Activated T-helper 2 cell treated with anti-CD3 and anti-CD28 coated beads, Interferon-gamma antibody, Interleukin-2, Interleukin-4, amounts not matched to agents 10 μg/mL and 5 μg/mL and 100 μg/mL, durations not matched to agents 14 hours and 24 hours and 36 hours (primary cell): ENCODE measurements around the gene SURF4. TPM values are rescaled to one million over a fixed set of nuclear protein-coding genes. Genes with fewer than 3 reads are reported as not detected.

Experiments used
- DNase-seq: peaks from one replicate; pipeline ENCODE4 v3.0.0; 2021; ENCODE audit warnings: low spot score
- H3K27ac Mint-ChIP-seq: one replicate; pipeline ENCODE4 v1.8.0; 2021; ENCODE audit warnings: mixed read lengths
- H3K27me3 Mint-ChIP-seq: one replicate; pipeline ENCODE4 v1.8.0; 2021; ENCODE audit warnings: low read depth, mixed read lengths
- H3K36me3 Mint-ChIP-seq: one replicate; pipeline ENCODE4 v1.8.0; 2021; ENCODE audit warnings: low read depth, mixed read lengths
- H3K4me1 Mint-ChIP-seq: one replicate; pipeline ENCODE4 v1.8.0; 2021; ENCODE audit warnings: low read depth, mixed read lengths
- H3K4me3 Mint-ChIP-seq: one replicate; pipeline ENCODE4 v1.8.0; 2021; ENCODE audit warnings: low read depth, mild to moderate bottlenecking, moderate library complexity, mixed read lengths
- H3K9me3 Mint-ChIP-seq: one replicate; pipeline ENCODE4 v1.8.0; 2021; ENCODE audit warnings: mixed read lengths
- intact Hi-C: fragments of 100-400 bp; cut with micrococcal nuclease; formaldehyde crosslinking; loops from one replicate; pipeline ENCODE4 v1.15.1; 2023
- total RNA-seq: library from RNA; stranded (reverse); gene quantifications from 2 replicates; pipeline ENCODE4 v1.2.3, GENCODE V29; 2022

SURF4 gene
- 388 and 393 TPM in 2 replicates for total RNA-seq

DNA sequence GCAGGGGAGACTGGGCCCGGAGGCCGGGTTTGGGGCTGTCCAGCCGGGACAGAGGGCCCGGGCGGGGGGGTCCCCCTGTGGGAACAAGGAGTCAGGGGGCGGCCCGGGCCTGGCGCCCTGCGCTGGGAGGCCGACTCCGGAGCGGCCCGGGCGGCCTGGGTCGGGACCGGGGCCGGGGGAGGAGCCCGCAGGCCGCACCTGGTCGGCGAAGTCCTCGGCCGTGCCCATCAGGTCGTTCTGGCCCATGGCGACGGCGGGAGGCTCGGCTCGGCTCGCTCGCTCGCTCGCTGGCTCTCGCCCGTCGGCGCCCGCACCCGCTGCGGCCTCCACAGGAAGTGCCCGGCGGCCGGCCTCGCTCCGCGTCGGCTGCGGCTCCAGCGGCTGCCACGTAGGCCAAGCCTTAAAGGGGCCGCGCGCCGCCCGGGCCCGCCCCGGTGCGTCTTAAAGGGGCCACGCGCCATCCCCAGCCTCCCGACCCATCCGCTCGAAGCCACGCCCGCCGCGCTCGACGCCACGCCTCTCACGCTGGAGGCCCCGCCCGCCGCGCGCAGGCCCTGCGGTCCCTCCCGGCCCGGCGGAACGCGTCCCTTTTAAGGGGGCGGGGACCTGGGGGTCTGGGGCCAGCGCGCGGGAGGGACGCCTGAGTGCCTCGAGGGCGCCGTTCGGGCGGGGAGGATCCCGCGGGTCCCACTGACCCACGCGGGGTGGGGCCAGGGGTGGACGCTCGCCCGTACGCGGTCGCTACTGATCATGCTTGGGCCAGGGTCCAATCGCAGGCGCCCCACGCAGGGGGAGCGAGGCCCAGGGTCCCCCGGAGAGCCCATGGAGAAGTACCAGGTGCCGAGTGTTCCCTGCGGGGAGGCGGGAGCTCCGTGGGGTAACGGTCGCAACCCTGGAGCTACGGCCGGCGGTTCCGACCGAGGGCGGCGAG lies at the start of gene SURF4, which contains the start of gene STKLD1:
Gene SURF4, minus strand, starts transcription at position 337 of the 931 bp plus-strand sequence. Its CDS starts 91 bp downstream, at position 246.
Gene STKLD1, plus strand, starts transcription at position 643 of the 931 bp plus-strand sequence. Its CDS starts 108 bp downstream, at position 751.
- peak within 1 kb of the TSS; percentile 87 for H3K4me3 Mint-ChIP-seq
- peak; percentile 96 for DNase-seq
- no peaks in the 10 kb centered on the region for H3K9me3 Mint-ChIP-seq
- intact Hi-C loops: loop anchor here (1.0 to 10.0 kb wide), 4 partner anchors 28 to 341 kb away; partner anchors contain the start of genes GTF3C5, MED22, REXO4 and RPL7A
- peaks cover 25% of the 10 kb centered on the region for H3K4me1 Mint-ChIP-seq
- H3K27ac Mint-ChIP-seq: peak within 1 kb of the TSS; percentile 96
- peaks cover 2% of the 10 kb centered on the region for H3K27me3 Mint-ChIP-seq
- H3K36me3 Mint-ChIP-seq: peaks cover 39% of the 10 kb centered on the region

DNA sequence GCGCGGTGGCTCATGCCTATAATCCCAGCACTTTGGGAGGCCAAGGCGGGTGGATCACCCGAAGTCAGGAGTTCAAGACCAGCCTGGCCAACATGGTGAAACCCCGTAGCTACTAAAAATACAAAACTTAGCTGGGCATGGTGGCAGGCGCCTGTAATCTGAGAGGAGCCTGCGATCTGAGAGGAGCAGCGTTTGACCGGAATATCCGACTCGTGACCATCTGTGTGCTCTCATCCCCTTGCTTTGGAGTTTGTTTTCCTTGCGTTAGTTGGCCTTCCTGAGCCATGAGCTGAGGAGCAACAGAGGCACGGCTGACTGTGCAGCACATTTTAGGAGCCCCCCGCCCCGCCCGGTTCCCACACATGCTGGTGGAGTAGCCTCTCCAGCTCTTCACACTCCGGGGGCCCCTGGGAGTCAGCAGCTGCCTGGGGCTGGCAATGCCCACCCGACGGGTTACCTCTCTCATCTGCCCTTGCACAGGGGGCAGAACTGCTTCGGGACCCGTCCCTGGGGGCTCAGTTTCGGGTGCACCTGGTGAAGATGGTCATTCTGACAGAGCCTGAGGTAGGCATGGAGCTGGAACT lies 49.3 kb upstream of the SURF4 start:
- Mint-ChIP-seq H3K27me3 (peaks cover 21% of the 10 kb centered on the region), H3K36me3 (no peaks in the 10 kb centered on the region), H3K4me1 (peaks cover 17% of the 10 kb centered on the region), H3K27ac (no peak overlapping the region), H3K4me3 (no peak overlapping the region), H3K9me3 (no peaks in the 10 kb centered on the region)
- intact Hi-C loops: no loop called here
- DNase-seq: no peak

DNA sequence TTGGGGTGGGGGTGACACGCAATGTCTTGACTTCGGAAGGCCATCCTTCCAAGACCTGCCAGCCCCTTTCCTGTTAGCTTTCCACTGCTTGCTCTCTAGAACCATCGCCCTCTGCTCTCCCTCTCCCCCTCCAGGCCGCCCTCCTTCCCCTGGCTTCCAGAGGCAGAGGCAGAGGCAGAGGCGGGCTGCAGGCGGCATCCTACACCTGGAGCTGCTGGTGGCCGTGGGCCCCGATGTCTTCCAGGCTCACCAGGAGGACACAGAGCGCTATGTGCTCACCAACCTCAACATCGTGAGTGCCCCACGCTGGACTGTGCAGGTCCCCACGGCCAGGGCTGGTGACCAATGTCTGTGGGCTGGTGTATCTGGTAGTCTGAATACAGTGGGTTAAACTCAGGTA lies 48.3 kb upstream of the SURF4 start:
- H3K27me3 Mint-ChIP-seq: peaks cover 18% of the 10 kb centered on the region
- H3K4me1 Mint-ChIP-seq: peaks cover 19% of the 10 kb centered on the region
- no peaks in the 10 kb centered on the region for H3K9me3 Mint-ChIP-seq
- intact Hi-C loops: no loop called here
- DNase-seq: no peak
- no peak overlapping the region for H3K27ac Mint-ChIP-seq
- no peak overlapping the region for H3K4me3 Mint-ChIP-seq
- H3K36me3 Mint-ChIP-seq: no peaks in the 10 kb centered on the region

DNA sequence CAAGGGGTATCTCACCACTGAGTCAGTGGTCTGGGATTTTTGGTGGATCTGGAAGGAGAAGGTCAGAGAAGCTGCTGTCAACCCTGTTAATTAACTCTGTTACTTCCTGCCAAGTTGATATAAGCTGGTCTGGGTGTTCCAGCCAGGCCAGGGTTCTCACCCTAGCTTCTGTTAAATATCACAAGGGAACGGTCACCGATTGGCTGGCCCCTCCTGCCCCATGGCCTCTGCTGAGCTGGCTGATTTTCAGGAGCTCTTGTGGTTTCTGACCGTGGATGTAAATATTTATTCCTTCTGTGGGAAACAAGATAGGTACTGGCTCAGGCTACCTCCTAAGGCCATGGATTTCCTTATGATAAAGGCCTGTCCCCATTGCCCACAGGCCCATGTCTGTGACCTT lies 47.4 kb upstream of the SURF4 start:
- Mint-ChIP-seq H3K27me3 (peaks cover 17% of the 10 kb centered on the region), H3K4me1 (peaks cover 28% of the 10 kb centered on the region), H3K27ac (no peak overlapping the region), H3K36me3 (no peaks in the 10 kb centered on the region), H3K9me3 (no peaks in the 10 kb centered on the region), H3K4me3 (no peak overlapping the region)
- DNase-seq: no peak
- intact Hi-C loops: no loop called here

DNA sequence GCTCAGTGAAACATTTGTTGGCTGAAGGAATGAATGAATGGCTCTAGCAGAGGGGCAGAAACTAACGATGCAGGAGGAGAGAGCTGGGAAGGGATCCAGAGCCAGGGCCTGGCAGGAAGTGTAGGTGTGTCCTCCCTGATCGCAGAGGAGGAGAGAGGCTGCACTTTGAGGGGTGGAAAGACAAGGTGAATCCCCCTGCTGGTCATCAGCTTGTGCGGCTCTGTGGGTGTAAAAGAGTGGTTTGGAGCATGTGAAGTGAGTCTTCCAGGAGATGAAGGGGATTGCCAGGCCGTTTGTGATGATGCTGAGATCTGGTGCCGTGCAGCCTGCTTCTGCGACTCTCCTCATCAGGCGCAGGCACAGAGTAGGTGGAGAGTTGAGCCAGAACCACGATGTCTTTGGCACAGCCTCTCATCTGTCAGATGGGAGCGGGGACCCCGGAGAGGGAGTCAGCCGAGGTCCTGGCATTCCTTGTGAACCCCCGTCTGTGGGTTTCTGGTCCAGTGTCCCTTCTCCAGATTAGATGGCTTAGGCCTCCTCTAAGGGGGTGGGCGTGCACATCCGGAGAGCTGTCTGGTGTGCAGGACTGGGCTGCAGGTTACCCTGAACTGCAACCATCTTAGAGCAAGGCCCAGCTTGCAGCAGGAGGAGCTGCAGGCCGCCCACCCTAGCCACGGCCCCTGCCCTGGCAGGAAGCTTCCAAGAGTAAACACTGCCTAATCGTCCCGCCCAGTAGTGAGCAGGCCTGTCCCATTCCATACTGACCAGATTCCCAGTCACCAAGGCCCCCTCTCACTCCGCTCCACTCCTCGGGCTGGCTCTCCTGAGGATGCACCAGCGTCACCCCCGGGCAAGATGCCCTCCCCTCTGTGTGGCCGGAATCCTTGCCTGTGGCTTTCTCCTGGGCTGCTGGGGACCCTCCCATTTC lies 46.0 kb upstream of the SURF4 start, which contains the start of gene ADAMTS13:
Gene ADAMTS13, plus strand, starts transcription at position 753 of the 928 bp plus-strand sequence. Its CDS starts 77 bp downstream, at position 830.
- Mint-ChIP-seq H3K27ac (peak within 1 kb of the TSS; percentile 62), H3K4me1 (peaks cover 29% of the 10 kb centered on the region), H3K4me3 (no peak within 1 kb of the TSS), H3K36me3 (peaks cover 4% of the 10 kb centered on the region), H3K9me3 (no peaks in the 10 kb centered on the region), H3K27me3 (peaks cover 4% of the 10 kb centered on the region)
- intact Hi-C loops: no loop called here
- no peak for DNase-seq

DNA sequence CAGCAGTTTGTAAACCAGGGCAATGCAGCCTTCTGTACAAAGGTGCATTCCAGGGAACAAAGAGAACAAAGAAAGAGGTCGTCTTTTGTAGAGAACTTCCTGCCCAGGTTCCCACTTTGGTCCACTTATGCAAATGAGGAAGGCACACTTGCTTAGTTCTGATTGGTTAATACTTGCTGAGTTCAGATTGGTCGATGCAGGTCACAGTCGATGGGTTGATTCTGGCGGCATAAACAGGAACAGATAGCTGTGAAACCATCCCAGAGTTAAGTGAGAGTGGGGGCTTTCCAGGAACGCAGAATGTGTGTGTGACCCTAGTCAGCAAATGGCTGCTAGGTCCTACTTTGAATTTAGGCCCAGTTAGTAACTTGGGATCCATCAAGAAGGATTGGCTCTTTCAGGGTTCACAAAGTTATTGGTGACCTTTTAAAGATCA lies 44.5 kb upstream of the SURF4 start:
- Mint-ChIP-seq H3K4me1 (peaks cover 41% of the 10 kb centered on the region), H3K27ac (peak overlapping the region; percentile 68), H3K27me3 (no peaks in the 10 kb centered on the region), H3K9me3 (no peaks in the 10 kb centered on the region), H3K4me3 (no peak overlapping the region), H3K36me3 (peaks cover 17% of the 10 kb centered on the region)
- DNase-seq: no peak
- intact Hi-C loops: no loop called here

DNA sequence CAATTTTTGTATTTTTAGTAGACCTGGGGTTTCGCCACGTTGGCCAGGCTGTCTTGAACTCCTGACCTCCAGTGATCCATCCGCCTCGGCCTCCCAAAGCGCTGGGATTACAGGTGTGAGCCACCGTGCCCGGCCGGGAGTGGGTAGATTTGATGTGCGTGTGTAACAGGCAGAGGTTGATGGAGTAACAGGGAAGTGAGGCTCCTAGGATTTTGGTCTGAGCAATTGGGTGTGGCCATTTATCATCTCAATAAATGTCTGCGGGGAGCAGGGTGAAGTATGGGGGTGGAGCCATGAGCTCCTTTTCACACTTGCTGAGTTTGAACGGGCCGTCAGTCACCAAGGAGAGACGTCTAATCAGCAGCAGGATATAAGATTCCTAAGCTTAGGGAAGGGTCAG lies 43.1 kb upstream of the SURF4 start:
- no peak for DNase-seq
- Mint-ChIP-seq H3K27me3 (no peaks in the 10 kb centered on the region), H3K4me1 (peaks cover 42% of the 10 kb centered on the region)

DNA sequence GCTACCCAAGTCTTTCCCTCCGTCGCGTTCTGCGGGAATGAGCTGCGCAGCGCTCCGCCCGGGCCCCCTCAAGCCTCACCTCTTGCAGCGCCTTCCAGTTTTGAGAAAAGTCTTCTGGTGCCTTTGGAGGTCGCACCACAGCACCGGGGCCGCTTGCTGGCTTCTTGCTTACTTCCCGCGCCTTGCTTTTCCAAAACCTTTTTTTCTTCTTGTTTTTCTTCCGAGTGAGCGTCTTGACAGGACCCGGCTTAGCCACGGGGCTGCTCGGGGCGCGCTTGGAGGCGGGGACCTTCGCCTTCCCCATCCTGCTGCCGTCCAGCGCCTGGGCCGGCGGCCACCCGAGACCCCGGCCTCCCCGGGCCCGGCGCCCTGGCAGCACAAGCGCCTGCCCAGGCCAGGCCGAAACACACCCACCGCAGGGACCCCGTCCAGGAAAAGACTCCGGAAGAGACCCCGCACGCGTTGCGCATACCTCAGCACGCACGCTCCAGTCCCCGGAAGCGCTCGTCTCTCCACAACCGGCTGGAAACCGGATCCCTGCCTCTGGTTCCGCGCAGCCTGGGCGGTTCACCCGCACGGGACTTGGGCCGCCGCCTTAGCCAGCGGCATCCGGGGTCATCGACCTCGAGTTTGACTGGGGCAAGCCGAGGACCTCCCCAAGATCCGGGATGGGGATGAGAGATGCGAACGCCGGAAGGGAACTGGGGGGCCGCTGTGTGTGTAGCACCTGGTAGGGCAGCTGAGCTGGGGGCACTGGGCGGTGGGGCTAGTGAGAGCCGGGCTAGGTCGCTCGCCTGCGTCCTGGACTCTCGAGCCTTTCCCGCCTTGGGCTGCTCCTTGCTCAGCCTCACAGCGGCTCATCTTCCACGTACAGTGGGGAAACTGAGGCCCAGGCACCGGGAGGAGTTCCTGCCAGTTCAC lies 41.9 kb upstream of the SURF4 start, which contains the start of gene REXO4:
Gene REXO4, minus strand, starts transcription at position 470 of the 921 bp plus-strand sequence. Its CDS starts 166 bp downstream, at position 304.
- H3K9me3 Mint-ChIP-seq: no peaks in the 10 kb centered on the region
- peaks cover 44% of the 10 kb centered on the region for H3K4me1 Mint-ChIP-seq
- intact Hi-C loops: loop anchor here (1.0 to 5.0 kb wide), 4 partner anchors 42 to 70 kb away; partner anchors contain the start of genes MED22, RPL7A, SLC2A6 and STKLD1
- DNase-seq: peak; percentile 84
- H3K4me3 Mint-ChIP-seq: peak within 1 kb of the TSS; percentile 93
- peak within 1 kb of the TSS; percentile 88 for H3K27ac Mint-ChIP-seq
- peaks cover 43% of the 10 kb centered on the region for H3K36me3 Mint-ChIP-seq
- H3K27me3 Mint-ChIP-seq: no peaks in the 10 kb centered on the region

More for the DNA sequence above, 43.1 kb upstream of the SURF4 start:
- Mint-ChIP-seq H3K27ac (peak overlapping the region; percentile 50), H3K4me3 (peak overlapping the region; percentile 93), H3K36me3 (peaks cover 31% of the 10 kb centered on the region), H3K9me3 (no peaks in the 10 kb centered on the region)
- intact Hi-C loops: loop anchor here (2.0 to 5.0 kb wide), 3 partner anchors 48 to 72 kb away; partner anchors contain the start of genes MED22, RPL7A and SLC2A6

DNA sequence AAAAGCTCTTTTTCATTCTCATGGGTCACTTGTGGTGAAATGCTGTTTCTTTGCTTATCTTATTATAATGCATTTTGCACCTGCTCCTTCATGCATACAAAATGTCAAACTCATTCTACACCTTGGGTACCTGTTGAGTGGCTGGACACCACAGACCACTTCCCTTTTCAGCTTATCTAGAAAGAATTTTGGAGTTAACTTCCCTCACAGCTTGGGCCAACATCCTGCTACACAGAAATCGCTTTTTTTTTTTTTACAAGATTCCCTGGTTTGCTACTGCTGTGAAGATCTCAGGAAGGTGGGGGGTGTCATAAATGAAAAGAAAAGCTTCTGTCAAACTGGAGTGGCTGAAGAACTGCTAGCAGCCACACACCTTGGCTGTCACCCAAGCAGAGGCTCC lies 39.3 kb upstream of the SURF4 start:
- intact Hi-C loops: loop anchor here (5.0 kb wide), 1 partner anchor 68 kb away; the partner anchor contains the start of genes MED22 and RPL7A
- Mint-ChIP-seq H3K9me3 (no peaks in the 10 kb centered on the region), H3K4me1 (peaks cover 28% of the 10 kb centered on the region), H3K27ac (no peak overlapping the region), H3K4me3 (peak overlapping the region; percentile 30), H3K27me3 (no peaks in the 10 kb centered on the region), H3K36me3 (peaks cover 63% of the 10 kb centered on the region)
- DNase-seq: no peak

DNA sequence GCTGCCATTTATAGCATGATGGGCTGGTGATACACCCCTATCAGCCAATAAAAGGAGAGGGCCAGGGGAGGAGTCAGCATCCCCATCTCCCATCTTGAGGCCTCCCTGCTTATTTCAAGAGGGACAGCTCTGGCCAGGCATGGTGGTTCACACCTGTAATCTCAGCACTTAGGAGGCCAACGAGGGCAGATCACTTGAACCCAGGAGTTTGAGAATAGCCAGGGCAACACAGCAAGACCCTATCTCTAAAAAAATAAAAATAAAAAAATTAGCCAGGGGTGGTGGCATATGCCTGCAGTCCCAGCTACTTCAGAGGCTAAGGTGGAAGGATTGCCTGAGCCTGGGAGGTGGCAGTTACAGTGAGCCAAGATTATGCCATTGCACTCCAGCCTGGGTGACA lies 32.2 kb upstream of the SURF4 start:
- no peak for DNase-seq
- no peak overlapping the region for H3K4me3 Mint-ChIP-seq
- H3K27me3 Mint-ChIP-seq: no peaks in the 10 kb centered on the region
- intact Hi-C loops: no loop called here
- H3K27ac Mint-ChIP-seq: no peak overlapping the region
- peaks cover 8% of the 10 kb centered on the region for H3K4me1 Mint-ChIP-seq
- no peaks in the 10 kb centered on the region for H3K9me3 Mint-ChIP-seq
- H3K36me3 Mint-ChIP-seq: peaks cover 74% of the 10 kb centered on the region
